ENCODE results near the gene PLA2G2F.

The PLA2G2F gene

GRCh38 chr1:20189664-20190063 is 50.5 kb downstream of the PLA2G2F start:
- DNase-seq (ENCODE audit: low read depth in 2 of 2): no peak

DNA sequence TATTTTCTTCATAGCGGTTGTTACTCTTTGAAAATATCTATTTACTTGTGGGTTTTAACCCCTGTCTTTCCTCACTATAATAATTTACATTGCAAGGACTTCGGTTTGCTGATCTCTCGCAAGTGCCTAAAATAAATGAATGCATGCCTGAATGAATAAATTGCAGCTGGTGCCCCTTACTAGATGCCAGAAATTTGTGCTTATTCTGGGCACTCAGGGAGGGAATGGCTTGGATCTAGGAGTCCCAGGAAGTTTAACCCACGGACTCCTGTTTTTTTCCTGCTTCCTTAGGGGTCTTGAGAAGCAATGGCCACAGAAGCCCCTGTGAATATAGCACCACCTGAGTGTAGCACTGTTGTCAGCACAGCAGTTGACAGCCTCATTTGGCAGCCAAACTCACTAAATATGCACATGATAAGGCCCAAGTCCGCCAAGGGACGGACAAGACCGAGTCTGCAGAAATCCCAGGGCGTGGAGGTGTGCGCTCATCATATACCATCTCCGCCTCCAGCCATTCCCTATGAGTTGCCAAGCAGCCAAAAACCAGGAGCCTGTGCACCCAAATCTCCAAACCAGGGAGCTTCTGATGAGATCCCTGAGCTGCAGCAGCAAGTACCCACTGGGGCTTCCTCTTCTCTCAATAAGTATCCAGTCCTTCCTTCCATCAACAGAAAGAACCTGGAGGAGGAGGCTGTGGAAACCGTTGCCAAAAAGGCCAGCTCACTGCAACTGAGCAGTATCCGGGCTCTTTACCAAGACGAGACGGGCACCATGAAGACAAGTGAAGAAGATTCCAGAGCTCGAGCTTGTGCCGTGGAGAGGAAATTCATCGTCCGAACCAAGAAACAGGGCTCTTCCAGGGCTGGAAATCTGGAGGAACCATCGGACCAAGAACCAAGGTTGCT is 51.4 kb downstream of the PLA2G2F start:
- DNase-seq (ENCODE audit: low read depth in 2 of 2): no peak

DNA sequence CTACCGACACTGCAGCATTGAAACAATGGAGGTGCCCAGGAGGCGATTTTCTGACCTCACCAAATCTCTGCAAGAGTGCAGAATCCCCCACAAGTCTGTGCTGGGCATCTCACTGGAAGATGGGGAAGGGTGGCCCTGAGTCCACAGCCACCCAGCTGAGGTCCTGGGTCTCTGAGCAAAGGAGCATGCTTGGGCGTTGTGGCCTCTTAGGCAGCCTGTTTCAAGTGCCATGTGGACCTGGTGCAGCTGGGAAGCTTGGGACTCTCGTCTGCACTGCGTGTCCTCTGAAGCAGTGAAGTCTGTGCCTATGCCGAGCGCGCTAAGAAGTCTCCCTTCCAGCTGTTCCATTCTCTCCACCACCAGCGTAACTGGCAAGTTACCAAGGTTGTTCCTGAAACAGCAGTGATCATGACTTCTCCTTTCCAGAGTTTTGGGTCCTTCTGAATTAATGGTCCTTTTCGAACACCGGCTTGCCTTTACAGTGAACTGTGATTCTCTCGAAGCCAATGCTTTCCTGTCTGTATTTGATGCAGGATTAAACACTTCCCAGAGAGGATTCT is 52.2 kb downstream of the PLA2G2F start:
- DNase-seq (ENCODE audit: low read depth in 2 of 2): no peak

DNA sequence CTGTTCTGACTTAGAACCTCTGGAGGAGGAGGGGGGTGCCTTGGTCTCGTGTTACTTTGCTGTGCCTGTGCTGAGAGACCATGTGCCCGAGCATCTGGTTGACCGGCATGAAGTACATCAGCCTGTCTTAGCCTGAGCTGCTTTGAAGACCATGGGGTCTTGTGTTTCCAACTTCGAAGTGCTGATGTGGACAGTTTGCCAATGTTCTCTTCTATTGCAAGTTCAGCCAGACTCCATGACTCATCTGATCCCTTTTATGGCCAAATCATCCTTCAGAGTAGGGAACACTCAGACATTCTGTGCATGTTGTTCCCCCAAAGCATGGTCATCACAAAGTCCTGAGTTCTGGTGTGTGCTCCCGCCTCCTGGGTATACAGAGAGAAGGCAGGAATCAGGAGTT is 53.2 kb downstream of the PLA2G2F start:
- DNase-seq (ENCODE audit: low read depth in 2 of 2): no peak

DNA sequence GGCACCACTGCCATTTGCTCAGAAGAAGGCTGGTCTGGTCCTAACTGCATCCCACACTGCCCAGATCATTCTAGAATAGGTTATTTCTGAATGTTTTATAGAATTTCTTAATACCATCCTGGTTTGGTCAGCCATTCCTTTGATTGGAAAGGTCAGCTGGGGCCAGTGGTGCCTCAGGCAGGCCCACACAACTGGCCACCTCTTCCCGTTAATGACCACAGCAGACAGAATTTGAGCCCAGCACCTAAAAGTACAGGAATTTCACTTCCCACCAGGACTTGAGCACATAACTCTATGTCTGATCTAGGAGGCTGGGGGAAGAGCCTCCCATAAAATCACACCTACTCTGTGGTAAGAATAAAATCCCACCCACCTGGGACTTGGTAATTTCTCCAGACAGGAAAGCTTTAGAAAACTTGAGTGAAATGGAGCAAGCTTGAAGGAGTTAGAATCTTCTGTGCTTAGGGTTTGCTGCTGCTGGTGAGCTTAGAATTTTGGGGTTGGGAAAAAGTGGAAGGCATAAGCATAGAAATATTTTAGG is 53.8 kb downstream of the PLA2G2F start:
- DNase-seq (ENCODE audit: low read depth in 2 of 2): no peak

DNA sequence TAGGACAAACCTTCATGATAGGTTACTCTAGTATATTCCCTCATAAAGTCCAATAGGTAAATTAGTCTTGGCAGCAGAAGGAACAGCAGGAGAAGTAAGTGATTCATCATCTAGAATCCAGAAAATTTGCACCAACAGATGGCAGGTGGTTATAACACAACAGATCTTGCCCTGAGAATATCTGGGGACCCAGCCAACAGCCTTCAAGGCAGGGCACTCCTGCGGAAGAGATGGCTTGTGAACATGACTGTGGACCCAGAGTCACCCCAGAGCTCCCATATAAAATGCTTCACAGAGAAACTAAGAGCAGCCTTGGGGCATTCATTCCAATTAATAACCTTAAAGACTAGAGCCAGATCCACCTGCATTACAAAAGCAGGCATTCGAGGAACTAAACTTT is 55.1 kb downstream of the PLA2G2F start:
- DNase-seq (ENCODE audit: low read depth in 2 of 2): no peak

DNA sequence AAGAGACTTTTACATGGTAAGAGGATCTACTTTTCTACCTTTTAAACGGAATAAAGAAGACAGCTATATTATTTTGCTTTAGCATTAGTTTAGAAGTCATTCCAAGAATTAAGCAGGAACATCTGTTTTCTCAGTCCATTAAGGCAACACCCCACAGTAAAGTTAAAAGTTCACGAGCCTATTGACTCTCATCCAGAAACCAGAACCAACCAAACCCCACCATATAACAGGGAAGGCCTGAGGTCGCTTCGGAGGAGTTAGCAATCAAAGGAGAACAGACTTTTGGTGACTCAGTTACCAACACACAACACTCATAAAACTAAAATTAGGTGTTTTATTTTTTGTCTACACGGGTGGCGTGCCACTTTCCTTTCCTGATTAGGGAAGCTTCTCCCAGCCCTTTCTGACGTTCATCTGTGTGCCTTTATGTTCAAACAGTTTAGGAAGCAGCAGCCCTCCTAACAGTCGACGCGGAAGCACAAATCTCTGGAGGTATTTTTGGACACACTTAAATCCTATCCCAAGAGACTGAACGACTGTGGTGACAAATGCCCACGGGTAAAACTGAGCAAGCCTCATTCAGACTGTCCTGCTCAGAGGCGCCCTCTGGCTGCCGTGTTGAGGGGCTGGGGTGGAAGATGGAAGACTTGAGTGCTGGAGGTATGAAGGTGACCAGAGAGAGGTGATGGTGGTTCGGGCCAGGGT is 55.8 kb downstream of the PLA2G2F start:
- peak; percentile 32 to 50 for DNase-seq (ENCODE audit: low read depth in 2 of 2)

DNA sequence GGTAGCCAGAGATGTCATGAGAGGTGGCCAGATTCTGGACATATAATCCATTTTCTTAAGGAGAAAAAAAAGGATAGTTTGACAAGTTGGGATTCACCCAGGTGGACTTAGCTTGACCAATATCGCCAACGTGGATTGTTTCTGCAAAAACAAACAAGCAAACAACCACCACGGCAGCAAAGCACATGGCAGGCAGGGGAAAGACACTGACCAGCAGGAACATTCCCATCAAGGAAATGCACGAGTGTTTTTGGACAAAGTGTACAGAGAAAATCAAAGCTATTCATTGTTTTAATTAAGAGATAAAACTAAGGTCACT is 56.3 kb downstream of the PLA2G2F start:
- no peak for DNase-seq (ENCODE audit: low read depth in 2 of 2)

GRCh38 chr1:20197329-20197791 is 58.2 kb downstream of the PLA2G2F start:
- no peak for DNase-seq (ENCODE audit: low read depth in 2 of 2)

DNA sequence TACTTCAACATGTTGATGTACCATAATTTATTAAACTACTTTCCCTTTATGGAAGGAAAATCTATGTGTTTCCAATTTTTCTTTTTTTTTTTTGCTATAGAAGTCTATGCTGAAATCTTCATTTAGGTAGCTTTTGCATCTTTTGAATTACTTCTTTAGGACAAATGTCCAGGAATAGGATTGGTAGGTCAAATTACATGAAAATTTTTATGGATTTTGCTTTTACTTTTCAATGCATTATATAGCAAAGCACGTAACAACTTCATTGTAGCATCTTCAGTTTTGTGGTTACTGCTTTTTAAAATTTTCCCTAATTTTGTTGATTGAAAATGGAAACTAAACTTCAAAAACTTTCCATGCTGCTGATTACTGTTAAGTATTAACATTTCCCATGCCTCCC is 59.2 kb downstream of the PLA2G2F start:
- no peak for DNase-seq (ENCODE audit: low read depth in 2 of 2)

- no peak for DNase-seq (ENCODE audit: low read depth in 2 of 2)
Measured at GRCh38 chr1:20198918-20199317, 59.8 kb downstream of the PLA2G2F start.

DNA sequence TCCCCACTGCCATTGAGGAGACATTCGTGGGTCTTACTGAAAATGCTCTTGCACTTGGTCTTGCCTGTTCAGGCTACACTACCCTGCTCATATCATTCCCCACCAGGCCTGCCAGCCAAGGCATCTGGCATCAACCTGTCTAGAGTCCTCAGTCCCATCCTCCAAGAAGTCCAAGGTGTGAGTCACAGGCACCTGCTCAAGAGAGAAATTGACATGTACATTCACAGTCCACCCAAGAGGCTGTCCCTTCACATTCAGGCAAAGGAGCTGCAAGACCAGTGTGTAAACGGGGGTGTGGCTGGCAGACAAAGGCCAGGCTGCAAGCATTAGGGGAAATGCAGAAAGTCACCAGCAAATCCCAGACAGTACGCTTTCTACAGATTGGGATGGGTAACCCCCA is 60.3 kb downstream of the PLA2G2F start:
- no peak for DNase-seq (ENCODE audit: low read depth in 2 of 2)

- no peak for DNase-seq (ENCODE audit: low read depth in 2 of 2)
Measured at GRCh38 chr1:20199840-20200239, 60.7 kb downstream of the PLA2G2F start.

All from stimulated activated CD8-positive, alpha-beta memory T cell treated with anti-CD3 and anti-CD28 coated beads, Interleukin-15, amount 100 ng/mL, for 4 hours (primary cell).